SK-N-DZ (cell line): Measurements from ENCODE around the gene SLC12A8. TPM values are rescaled to one million over a fixed set of nuclear protein-coding genes. Genes with fewer than 3 reads are reported as not detected.

Source experiments
- DNase-seq: peaks from one replicate; pipeline ENCODE4 v3.0.0-alpha.2; 2015; ENCODE audit warnings: low spot score
- polyA plus RNA-seq, 2 experiments: library from polyadenylated mRNA; depleted of rRNA; stranded (reverse); fragments of >200 nt; gene quantifications; 2 replicates each; pipeline ENCODE4 v1.2.3, GENCODE V29; 2014

SLC12A8 gene, protein sequence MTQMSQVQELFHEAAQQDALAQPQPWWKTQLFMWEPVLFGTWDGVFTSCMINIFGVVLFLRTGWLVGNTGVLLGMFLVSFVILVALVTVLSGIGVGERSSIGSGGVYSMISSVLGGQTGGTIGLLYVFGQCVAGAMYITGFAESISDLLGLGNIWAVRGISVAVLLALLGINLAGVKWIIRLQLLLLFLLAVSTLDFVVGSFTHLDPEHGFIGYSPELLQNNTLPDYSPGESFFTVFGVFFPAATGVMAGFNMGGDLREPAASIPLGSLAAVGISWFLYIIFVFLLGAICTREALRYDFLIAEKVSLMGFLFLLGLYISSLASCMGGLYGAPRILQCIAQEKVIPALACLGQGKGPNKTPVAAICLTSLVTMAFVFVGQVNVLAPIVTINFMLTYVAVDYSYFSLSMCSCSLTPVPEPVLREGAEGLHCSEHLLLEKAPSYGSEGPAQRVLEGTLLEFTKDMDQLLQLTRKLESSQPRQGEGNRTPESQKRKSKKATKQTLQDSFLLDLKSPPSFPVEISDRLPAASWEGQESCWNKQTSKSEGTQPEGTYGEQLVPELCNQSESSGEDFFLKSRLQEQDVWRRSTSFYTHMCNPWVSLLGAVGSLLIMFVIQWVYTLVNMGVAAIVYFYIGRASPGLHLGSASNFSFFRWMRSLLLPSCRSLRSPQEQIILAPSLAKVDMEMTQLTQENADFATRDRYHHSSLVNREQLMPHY
- polyA plus RNA-seq (2014; cell fraction: cytosol; rRNA removed): 2.5 and 2.6 TPM in 2 replicates
- polyA plus RNA-seq (2014; cell fraction: nucleus; rRNA removed): 2.6 and 3.3 TPM in 2 replicates

DNA sequence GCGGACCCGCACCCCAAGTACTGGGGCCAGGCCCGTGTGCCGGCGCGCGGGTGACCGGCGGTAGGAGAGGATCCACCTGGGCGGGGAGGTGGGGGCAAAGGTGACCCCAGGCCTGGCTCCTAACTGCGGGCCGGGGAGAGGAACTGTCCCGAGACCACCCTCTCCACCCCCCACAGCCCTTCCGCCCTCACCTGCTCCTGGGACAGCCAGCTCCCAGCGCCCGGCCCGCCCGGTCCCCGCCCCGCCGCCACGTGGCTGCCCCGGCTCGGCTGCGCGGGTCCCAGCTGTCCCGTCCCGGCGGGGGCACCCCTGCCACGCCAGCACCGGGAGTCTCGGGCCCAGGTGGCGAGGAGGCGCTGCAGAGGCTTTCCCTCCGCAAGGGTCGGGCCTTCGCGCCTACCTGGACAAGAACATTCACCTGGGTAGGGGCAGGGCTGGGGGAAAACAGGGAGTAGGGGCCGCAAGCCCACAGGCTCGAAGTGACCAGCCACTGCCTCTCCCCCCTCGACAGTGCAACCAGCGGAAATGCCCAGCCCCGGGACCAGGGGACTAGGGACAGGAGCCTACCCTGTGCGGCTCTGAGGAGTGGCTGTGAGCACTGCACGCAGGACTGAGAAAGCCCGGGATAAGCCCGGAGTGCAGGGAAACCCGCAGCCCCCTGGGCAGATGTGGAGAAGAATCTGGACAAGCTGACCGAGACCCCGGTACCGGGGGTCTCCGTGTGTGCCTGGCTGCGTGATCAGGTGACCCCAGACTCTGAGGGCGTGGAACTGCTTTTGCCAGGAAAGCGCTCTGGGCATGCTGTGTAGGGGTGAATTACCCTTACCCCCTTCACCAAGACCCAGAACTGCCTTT lies at the start of gene SLC12A8:
Gene SLC12A8 (minus strand): TSS at position 240 of the 855 bp plus-strand sequence. CDS start 1,399 bp downstream, outside the sequence.
- no peak for DNase-seq

DNA sequence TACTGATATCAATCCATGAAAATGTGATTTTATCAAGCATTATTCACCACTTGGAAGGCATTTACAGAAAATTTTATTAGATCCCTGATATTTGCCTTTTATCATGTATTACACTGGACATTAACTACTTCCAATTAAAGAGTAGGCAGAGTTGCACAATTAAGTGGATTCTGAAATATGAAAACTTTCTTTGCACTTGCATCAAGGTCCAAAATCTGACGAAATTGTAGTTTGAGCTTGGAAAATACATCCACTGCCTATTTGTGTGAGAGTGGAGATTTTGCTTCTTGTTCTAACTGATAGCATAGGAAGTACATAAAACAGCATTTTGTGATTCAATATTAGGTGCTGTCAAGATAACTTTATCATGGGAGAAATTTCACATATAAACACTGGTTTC lies 49.6 kb upstream of the SLC12A8 start:
- no peak for DNase-seq

DNA sequence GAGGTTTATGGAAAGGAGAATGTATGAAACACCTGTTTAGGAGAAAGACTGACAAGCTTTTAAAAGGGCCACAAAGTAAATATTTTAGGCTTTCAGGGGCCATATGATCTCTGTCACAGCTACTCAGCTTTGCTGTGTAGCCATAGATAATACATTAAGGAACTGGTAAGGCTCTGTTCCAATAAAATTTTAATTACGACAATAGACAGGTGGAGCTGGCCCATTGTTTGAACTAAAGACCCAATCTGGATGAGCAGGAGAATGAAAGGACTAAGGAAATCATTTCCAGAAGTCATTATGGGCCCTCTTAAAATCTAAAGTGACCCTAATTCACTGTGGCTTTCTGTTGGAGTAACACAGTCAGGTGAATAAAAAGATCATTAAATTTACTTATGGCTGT lies 48.5 kb upstream of the SLC12A8 start:
- DNase-seq: peak; percentile 2

DNA sequence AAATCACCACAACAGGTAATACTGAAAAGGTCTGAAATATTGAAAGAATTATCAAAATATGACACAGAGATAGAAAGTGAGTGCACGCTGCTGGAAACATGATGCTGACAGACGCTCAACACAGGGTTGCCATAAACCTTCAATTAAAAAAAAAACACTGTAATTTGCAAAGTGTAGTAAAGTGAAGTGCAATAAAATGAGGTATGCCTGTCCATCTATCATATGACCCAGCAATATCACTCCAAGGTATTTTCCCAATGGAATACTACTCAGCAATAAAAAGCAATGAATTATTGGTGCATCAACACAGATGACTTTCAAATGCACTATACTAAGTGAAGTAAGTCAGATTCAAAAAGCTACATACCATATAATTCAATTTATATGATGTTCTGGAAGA lies 47.6 kb upstream of the SLC12A8 start:
- no peak for DNase-seq

DNA sequence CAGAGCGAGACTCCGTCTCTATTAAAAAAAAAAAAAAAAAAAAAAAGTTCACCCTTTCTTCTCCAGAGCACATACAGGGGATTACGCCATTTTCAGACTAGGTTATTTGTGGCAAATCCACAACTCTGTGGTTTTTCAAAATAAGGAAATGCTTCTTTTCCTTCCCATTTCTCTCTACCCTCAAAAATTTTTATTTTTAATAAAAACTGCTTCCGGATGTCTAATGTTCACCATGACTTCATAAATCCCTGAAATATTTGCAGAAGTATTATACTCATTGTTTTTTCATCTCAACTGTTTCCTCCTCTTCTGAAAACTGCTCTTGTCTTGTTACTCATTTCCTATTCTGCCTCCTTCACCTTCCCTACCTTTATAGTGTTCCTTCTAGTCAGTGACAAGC lies 45.0 kb upstream of the SLC12A8 start:
- DNase-seq: no peak

DNA sequence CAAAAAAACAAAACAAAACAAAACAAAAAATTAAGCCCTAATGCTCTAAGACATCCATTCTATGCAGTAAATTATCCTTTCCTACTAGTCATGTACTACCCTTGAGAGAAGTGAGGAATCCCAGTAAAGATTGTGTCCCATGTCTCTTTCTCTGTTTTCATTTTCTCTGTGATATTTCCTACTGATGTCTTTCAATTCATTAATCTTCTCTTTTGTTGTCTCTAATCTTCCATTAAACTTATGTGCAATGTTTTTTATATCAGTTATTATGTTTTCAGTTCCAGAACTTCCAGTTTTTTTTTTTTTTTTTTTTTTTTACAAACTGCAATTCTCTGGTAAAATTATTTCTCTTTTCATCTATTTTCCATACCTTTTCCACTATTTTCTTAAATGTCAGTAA lies 44.1 kb upstream of the SLC12A8 start:
- DNase-seq: no peak

DNA sequence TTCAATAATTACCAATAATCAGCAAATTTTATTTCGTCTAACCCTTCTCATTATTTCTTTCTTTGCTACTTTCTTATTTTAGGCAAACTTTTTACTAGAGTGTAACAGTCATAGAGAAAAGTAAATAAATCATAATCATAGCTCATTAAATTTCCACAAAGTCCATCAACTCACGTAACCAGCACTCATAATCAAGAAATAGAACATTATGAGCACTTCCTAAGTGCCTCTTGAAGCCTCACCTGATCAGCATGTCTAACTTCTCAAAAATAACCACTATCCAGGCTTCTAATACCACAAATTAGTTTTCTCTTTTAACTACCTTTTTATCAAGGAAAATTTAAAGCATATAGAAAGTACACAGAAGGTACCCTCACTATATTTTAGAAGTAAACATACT lies 38.4 kb upstream of the SLC12A8 start:
- no peak for DNase-seq

DNA sequence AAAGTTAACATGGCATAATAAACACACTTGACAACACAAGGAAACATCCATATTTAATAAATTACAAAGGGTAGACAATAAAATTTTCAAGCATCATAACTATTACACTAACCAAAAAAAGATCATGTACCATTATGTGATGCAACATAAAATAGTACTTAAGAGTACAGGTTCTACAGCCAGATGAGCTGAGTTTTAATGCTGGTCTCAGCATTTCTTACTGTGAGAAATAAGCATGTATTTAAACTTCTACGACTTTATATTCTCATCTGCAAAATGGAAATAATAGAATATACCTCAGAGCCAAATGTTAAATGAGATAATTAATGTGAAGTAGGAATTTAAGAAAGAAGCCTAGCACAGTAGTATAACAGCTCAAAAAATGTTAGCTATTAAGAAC lies 33.7 kb upstream of the SLC12A8 start:
- no peak for DNase-seq

DNA sequence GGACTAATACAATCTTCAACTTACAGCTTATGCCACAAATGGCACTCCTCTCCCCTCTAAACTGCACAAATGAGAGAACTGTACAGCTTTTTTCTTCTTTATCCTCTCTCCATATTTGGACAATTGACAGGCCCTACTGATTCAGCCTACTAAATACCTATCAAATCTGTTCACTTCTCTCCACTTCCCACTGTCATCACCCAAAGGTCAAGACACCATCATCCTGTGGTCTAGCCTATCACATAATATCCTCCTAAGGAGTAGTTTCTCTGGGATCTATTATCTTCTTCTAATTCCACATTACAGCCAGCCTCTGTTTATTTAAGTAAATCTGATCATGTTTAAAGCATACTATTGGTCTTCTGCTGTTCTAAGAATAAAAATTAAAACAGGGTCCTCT lies 33.0 kb upstream of the SLC12A8 start:
- no peak for DNase-seq

DNA sequence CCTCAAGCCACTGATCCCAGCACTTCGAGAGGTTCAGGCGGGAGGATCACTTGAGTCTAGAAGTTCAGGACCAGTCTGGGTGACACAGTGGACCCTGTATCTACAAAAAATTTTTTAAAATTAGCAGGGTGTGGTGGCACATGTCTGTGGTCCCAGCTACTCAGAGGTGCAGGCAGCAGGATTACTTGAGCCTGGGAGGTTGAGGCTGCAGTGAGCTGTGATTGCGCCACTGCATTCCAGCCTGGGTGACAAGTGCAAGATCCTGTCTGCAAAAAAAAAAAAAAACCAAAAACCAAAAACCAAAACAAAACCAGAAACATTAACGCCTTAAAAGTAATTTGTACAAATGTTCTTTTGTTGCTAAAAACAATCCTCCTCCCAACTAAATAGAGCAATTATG lies 27.9 kb upstream of the SLC12A8 start:
- DNase-seq: no peak

DNA sequence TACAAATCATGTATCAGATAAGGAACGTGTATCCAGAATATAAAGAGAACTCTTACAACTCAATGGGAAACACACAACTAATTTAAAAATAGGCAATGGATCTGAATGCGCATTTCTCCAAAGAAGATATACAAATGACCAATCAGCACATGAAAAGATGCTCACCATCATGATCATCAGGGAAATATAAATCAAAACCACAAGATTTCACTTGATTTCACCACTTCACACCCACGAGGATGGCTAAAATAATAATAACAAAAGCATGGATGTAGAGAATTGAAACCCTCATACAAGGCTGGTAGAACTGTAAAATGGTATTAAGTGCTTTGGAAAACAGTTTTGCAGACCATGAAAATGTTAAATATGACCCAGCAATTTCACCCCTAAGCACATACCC lies 26.7 kb upstream of the SLC12A8 start:
- DNase-seq: no peak

DNA sequence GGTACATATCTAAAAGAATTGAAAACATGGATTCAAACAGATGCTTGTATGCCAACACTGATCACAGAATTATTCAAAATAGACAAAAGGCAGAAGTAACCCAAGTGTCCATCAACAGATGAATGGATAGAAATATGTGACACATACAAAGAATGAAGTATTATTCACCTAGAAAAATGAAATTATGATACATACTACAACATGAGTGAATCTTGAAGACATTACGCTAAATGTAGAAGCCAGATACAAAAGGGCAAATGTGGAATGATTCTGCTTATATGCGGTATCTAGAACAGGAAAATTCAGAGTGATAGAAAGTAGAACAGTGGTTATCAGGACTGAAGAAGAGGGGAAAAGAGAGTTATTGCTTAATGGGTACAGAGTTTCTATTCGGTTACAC lies 26.2 kb upstream of the SLC12A8 start:
- no peak for DNase-seq

DNA sequence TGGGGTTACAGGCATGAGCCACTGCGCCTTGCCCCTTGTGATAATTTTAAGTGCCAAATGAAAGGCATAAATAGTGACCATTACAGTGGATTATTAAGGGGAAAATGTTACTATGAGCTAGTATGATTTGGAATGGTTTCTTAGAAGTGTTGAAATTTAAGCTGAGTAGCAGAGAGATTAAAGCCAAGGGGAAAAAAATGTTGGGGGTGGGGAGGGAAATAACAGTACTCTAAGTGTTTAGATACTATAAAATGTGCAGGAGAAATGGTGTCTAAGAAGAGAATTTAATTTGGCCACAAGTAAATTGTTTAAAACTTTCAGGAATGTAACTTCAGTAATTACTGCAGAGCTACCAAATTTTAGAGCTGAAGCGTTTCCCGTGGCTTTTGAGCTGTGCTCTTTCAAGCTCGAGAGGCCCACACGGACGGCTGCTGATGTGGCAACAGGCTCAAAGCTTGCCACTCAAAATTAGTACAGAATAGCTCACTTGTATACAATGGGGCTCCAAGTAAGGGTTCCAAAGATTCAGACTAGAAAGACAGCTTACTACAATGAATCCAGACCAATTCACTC lies 23.9 kb upstream of the SLC12A8 start:
- no peak for DNase-seq

DNA sequence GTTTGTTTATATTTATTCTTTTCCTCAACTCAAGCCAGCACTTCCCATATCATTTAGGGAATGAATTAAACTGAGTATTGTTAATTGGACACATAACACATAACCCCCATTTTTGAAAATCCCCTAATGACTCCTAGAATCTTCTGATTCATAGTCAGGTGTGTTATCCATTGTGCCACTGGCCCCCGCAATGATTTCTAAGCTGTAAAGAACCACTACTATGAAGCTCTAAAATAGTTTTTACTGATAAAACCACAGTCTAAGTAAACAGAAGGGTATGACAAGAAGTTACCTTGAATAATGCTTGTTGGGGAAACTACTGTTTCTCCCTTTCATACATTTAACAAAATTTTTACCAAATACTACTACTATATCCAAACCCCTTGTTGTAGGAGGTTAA lies 22.3 kb upstream of the SLC12A8 start:
- DNase-seq: no peak

DNA sequence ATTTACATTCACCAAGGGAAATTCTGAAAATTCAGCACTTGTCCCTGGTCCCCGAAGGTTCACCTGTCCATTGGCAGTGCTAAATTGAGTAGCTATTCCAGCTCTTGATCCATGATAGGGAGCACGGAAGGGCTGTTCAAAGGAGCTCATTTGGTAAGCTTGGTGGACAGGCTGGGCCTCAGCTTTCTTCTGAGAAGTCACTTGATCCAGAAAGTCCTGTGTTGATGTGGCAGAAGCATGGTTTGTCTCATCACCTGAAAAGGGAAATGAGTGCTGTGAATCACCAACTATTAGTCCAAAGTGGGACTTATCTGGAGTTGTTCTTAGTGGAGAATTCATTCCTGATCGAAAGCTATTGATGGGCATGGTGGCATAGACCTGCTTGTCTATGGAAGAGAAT lies 19.9 kb upstream of the SLC12A8 start:
- DNase-seq: no peak

DNA sequence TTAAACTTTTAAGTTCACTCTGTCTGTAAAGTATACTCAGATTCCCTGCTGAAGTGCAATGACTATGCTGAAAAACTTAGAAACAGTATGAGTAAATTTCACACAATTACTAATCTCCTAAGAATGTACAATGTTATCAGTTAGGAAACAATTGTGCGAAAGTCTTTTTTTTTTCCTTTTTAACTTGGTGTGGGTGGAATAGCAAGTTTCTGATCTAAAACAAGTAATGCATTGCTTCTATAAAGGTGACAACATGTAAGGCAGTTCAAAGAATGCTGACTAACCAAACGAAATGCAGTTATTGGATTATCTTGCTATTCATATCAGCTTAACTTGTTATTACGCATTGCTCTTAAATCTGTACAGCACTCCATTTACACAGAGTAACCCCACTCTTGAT lies 19.3 kb upstream of the SLC12A8 start:
- no peak for DNase-seq

DNA sequence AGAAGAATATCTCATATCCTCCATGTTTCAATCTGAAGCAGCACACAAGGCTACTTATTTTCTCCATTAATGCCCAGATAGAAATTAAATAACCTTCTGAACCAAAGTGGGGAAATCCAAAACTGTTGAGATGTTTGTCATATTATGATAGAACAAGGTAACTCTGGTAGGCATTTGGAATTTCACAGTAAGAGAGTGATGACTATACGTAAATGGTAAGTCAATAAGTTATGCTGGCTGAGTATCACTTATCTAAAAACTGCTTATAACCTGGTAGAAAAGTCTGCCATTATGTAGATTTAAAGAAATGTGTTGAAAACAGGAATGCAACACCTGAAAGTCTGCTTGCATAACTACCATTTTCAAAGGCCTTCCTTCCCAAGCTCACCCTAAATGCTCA lies 17.2 kb upstream of the SLC12A8 start:
- DNase-seq: no peak

DNA sequence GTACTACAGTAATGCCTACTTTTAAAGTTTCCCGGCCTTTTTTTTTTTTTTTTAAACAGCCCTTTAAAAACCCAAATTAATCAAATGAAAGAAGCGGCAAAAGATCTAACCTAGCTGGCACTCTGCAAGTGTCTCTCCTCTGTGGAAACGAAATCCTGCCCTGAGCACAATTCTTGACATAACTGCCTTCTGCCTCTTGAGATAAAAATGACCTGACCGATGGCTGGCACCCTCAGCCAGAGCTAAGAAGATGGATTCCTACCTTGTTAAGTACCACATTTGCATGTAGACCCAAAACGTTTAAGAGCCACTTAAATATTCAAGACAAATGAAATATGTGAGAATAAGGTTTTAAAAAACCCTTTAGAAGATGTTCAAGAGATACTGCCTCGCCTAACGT lies 16.6 kb upstream of the SLC12A8 start:
- no peak for DNase-seq

DNA sequence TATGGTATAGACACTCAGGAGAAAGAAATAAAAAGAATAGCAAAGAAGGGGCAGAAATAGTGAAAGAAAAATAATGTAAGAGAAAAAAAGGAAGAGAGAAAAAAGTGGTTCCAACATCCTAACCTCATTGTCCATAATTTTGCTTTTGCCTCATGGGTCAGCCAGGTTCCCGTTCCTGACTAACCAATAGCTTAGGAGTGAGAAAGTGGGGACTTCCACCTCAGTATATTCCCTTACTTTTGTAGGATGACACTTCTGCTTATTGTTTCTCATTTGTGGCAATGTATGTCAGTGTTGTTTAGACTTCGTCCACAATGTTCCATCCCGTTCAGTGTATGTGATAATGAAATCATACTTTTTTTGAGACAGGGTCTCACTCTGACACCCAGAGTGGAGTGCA lies 9.3 kb upstream of the SLC12A8 start:
- DNase-seq: no peak

DNA sequence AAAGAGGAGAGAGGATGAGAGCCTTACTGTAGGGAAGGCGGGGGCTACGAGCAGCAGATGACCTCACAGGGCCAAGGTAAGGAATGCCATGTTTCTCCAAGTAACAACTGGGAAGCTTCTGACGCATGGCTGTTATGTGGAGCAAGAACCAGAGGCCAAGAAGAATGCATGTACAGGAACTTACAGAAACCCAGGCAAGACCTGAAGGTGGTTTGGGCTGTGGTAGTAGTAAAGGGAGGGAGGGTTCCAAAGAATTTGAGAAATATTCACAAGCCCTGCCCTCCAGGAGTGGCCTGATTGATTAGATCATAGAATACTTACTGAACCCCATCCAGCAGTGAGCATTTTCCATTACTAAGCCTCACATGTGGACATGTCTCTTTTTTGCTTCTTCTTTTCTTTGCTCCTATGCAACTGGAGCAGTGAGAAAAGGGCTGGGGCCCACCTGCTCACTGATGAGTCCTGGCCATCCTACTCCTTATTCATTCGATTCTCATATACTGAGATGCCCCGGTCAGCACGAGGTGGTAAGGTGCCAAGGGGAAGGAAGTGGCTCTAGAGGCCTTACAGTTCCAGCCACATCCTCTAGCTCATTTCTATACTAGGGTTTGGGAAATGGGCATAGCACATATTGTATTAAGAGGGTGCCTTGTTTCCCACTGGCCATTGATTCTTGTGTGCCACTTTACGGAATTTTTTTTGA lies 8.3 kb upstream of the SLC12A8 start:
- no peak for DNase-seq

DNA sequence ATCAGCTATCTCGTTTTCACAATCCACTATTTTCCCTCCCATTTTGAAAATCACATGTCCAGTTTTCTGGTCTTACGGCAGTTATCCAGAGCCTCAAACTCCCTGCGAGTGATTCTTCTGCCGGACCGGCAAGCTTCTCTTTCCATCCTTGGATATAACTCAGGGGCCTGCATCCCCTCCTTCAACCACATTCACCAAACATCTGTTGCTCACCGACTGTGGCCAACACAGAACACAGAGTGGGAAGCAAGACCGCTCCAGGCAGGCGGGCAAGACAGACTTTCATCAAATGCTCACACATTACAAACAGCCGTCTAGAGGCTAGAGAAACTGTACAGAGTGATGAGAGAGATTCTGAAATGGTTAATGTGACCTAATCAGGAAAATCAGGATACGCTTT lies 7.6 kb upstream of the SLC12A8 start:
- no peak for DNase-seq
